GM15510 (cell line): Measurements from ENCODE around the gene CPEB4.

ENCODE experiments used
- POLR2A ChIP-seq: IDR thresholded peaks from 3 replicates; pipeline ENCODE4 v1.6.1; 2011; ENCODE audit warnings: borderline replicate concordance; ENCODE audit not compliant: insufficient read length; ENCODE audit errors: extremely low read depth

Gene CPEB4

GRCh38 chr5:173868096-173868880 is 19.9 kb upstream of the CPEB4 start:
- TF ChIP-seq POLR2A, result no peak

- TF ChIP-seq POLR2A, result no peak
Measured at GRCh38 chr5:173869316-173869715, 18.8 kb upstream of the CPEB4 start.

DNA sequence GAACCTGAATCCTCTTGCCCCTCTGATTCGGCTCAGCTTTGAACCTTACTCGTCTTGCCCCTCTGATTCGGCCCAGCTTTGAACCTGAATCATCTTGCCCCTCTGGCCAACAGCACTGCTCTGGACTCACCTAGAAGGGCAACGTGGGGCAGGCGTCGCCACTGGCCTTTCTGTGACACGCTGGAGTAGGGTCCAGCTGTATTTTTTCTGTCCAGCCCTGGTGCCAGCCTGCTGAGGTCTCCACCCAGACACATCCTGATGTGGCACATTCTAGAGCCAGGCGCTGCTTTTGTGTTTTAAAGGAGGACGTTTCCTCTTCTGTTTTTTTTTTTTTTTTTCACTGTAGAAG is 15.2 kb upstream of the CPEB4 start:
- no peak for TF ChIP-seq POLR2A

DNA sequence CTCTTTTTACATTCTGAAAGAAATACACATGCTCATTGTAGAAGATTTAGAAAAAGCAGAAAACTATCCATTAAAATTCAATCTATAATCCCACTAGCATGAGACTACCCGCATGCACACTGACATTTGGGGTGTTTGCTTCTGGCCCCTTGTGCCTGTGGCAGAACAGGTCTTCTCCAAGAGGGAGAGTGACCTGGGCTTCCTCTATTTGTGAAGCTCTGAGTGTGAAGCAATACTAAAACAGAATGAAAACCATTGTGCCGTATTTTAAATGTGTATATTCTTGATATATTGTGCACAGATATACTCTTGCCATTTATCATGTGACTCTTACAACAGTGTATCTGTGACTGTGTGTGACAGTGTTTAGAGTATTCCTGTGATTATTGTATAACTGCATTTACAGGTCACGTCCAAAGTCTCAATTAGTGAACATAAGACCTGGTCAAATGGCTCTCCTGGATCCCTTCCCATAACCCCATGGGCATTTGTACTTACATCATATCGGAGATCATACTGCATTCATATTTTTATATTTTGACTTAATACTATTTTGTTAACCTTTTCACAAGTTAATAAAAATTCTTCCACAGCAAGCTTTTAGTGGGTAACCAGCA is 14.7 kb upstream of the CPEB4 start:
- TF ChIP-seq POLR2A, result no peak

DNA sequence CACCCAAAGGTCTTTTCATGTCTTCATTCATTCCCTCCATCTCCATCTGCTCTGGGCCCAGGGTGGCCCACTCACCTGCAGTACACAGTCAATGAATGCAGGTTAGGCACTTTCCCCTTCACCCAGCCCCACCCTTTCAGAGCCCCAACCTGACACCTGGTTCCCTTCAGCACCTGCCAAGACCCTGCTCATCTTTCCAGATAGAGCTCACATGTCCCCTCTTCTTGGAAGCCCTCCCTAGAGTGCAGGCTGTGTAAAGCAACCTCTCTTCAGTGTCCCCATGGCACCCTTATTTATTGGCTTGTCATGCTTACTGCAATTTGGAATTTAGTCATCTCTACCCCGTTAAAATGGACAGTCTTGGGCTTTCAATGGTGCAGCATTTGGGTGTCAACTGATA is 13.0 kb upstream of the CPEB4 start:
- no peak for TF ChIP-seq POLR2A

DNA sequence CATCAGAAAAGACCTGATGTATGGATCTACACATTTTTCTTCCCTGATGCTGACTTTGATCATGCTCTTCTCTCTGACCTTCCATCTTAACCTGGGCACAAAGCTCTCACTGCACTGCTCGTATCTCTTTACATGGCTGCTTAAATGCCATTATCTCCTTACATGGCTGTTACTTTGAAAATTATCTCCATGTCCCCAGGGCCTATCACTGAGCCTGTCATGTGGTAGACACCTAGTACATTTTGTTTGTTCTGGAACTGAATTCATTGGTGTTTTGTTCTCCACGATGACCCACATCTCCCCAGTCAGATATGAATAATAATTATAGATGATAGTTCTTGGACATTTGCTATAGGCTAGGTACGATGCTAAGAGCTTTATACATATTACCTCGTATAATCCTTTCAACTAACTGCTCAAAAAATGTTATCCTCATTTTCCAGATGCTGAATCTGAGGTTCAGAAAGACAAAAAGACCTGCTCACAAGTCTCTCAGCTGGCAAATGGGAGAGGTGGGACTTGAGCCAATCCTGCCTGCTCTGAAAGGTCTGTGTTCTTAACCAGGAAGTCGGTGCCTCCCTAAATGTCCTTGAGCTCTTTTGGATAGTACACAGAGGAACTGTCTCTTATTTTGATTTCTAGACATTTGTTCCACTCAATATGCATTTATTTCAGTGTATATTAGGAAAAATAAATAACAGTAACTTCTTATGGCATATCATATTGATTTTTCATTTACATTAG is 9.8 kb upstream of the CPEB4 start:
- no peak for TF ChIP-seq POLR2A

DNA sequence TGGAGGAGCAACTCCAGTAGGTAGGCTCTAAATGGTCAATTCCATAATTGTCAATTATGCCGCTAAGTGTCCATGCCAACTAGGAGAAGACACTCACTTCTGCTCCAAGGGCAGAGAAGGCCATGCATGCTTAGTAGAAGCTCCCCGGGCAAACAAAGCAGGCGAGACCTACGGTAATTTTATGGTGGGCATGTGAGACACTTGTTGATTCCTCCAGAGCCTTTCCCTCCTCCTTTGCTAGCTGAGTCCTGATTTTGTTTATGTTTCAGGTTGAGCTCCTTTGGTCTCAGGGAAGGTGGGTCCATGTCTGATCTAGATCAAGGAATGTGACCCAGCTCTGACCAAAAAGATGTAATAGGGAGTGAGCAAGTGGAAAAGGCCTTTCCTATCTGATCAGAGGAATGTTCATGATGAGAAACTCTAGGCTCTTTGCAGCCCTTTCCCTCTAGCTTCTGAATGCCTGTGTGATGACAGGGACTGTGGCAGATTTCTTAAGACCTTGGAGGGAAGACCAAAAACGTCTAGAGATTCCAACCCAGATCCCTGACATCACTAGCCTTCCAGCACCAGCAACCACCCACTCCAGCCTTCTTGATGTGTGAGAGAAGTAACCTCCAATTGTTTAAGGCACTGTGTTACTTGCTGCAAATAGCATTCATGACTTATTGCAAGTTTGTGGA is 7.7 kb upstream of the CPEB4 start:
- no peak for TF ChIP-seq POLR2A

DNA sequence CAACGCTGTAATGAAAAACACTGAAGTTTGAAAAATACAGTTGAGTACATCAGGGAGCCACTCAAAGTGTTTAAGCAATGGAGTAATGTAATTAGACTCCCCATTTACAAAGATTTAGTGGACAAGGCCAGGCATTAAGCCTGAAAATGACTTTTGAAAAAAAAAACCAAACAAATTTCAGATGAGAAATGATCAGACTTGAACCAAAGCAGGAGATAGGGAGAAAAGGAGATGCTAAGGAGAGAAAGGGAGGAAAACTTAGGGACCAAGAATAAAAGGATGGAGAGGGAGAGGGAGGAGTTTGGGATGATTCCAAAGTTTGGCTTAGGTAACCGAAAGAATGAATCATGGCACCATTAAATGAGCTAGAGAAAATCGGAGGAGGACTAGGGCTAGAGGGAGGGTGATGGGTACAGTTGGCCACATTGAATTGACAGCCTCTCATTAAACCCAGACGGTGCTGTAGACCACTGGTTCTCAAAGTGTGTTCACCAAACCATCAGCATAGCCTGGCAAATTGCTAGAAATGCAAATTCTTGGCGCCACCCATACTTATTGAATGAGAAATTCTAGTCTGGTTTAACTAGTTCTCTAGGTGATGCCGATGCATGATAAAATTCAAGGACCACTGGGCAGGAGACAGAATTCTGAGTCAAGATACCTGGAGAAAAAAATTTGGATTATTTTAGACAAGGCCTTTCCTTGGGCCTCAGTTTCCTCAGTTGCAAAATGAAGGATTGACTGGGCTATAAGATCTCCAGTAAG is 6.2 kb upstream of the CPEB4 start:
- TF ChIP-seq POLR2A, result no peak

- TF ChIP-seq POLR2A, result no peak
Measured at GRCh38 chr5:173882632-173883031, 5.5 kb upstream of the CPEB4 start.

DNA sequence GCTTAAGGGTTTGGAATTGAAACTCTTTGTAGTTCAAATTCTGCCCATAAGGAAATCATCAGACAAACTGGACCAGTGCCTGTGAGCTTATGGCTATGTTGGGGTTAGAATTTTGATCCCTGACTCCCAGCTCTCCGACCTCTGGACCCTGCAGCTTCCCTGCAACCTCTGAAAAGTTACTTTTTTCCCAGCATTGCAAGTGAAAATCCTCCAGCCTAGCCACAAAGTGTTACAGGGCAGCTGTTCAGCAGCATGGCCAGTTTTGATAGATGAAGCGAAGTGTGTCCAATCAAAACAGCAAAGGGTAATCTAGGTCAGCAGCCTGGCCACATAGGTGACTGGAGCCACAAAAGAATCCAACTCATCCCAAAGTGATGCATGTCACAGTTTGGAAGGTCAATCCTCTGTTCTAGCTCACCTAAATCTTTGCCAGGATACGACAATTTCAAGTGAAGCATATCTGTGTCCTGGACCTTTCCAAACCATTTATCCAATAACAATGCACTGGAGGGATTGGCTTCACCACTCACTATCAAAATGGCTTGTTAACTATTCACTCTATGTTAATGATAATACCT is 4.7 kb upstream of the CPEB4 start:
- TF ChIP-seq POLR2A, result no peak

- no peak for TF ChIP-seq POLR2A
Measured at GRCh38 chr5:173884402-173885053, 3.6 kb upstream of the CPEB4 start.

- TF ChIP-seq POLR2A, result no peak
Measured at GRCh38 chr5:173885054-173885443, 3.1 kb upstream of the CPEB4 start.

- no peak for TF ChIP-seq POLR2A
Measured at GRCh38 chr5:173885475-173886010, 2.6 kb upstream of the CPEB4 start.
